Kidney (tissue), 14 donors: ENCODE results near the gene PHACTR1. TPM values are rescaled to one million over a fixed set of nuclear protein-coding genes. Genes with fewer than 3 reads are reported as not detected.

Experiments used
- DNase-seq, 5 donors: peaks; one replicate each; pipeline ENCODE4 v3.0.0-alpha.2; 2013 to 2020
- FAIRE-seq: peaks from 2 replicates; lab custom pipeline; 2012; peaks lifted over from hg19 to GRCh38; lab: Jason Lieb, UNC
- H3K27ac ChIP-seq, 2 donors: one replicate each; pipeline ENCODE4 v1.7.0; 2013; ENCODE audit warnings: low read depth in 2 of 2, low read length in 2 of 2, inconsistent platforms in 1 of 2
- H3K27me3 ChIP-seq: one replicate; pipeline ENCODE4 v1.7.1; 2013; ENCODE audit warnings: low read length, inconsistent platforms; ENCODE audit not compliant: control insufficient read depth, insufficient read depth
- H3K36me3 ChIP-seq, 3 donors: one replicate each; pipeline versions ENCODE4 v1.7.0 to v1.7.1; 2013; ENCODE audit warnings: low read length in 3 of 3, control low read depth in 1 of 3, inconsistent platforms in 1 of 3; ENCODE audit not compliant: insufficient read depth in 3 of 3, control insufficient read depth in 2 of 3
- H3K4me1 ChIP-seq, 3 donors: one replicate each; pipeline versions ENCODE4 v1.7.0 to v1.7.1; 2013; ENCODE audit warnings: low read length in 3 of 3, inconsistent platforms in 1 of 3, low read depth in 1 of 3; ENCODE audit not compliant: control insufficient read depth in 2 of 3, insufficient read depth in 2 of 3
- H3K4me3 ChIP-seq, 3 donors: one replicate each; pipeline versions ENCODE4 v1.7.0 to v1.8.1; 2013; ENCODE audit warnings: low read length in 3 of 3, control low read depth in 1 of 3, inconsistent platforms in 1 of 3
- H3K9ac ChIP-seq, 3 donors: one replicate each; pipeline versions ENCODE4 v1.7.0 to v1.7.1; 2013; ENCODE audit warnings: low read length in 3 of 3, control low read depth in 1 of 3, inconsistent platforms in 1 of 3
- H3K9me3 ChIP-seq, 3 donors: one replicate each; pipeline versions ENCODE4 v1.7.0 to v1.7.1; 2013; ENCODE audit warnings: low read length in 3 of 3, control low read depth in 1 of 3, inconsistent platforms in 1 of 3; ENCODE audit not compliant: control insufficient read depth in 2 of 3, insufficient read depth in 1 of 3
- CTCF ChIP-seq: IDR thresholded peaks from 3 replicates; pipeline ENCODE4 v1.5.1; 2012; ENCODE audit warnings: mild to moderate bottlenecking, moderate library complexity, borderline replicate concordance; ENCODE audit not compliant: insufficient read depth; ENCODE audit errors: extremely low read depth
- intact Hi-C: fragments of 100-400 bp; cut with DNase I; formaldehyde crosslinking; loops from one replicate; pipeline ENCODE4 v1.11.1; 2022
- polyA plus RNA-seq: library from polyadenylated mRNA; stranded (reverse); fragments of 350-450 nt; fragmentation: Illumina TruSeq; extraction: RNeasy Lipid Tissue Mini Kit (QIAGEN cat#74804); gene quantifications from one replicate; pipeline ENCODE4 v1.2.3, GENCODE V29; 2014; ENCODE audit warnings: low read depth, low replicate concordance; ENCODE audit not compliant: insufficient read depth
- total RNA-seq: library from RNA; stranded (reverse); fragmentation: NEBNext Ultra II Directional; extraction: Animal tissue kit (Norgen Biotek cat#: 25700); gene quantifications from one replicate; pipeline ENCODE4 v1.2.1, GENCODE V29; 2021
- donor health status: control.
- donor health status: control.
- donor health status: control.
- donor health status: control.
- donor health status: control.
- donor health status: DM: yes; HTN: yes; CAD: no.
- donor health status: Normal renal cell carcinoma (clear cell type).

The PHACTR1 gene
- total and polyA plus RNA-seq, 2 donors from 2014 or later = 3.3 to 33.6 TPM

- Histone ChIP-seq H3K9me3 (peaks cover 0 to 5% (median 3%) of the 10 kb centered on the region in 3 donors), H3K4me3 (no peak overlapping the region), H3K4me1 (peaks cover 0 to 7% (median 2%) of the 10 kb centered on the region in 3 donors), H3K9ac (no peak overlapping the region), H3K36me3 (peaks cover 0 to 9% (median 3%) of the 10 kb centered on the region in 3 donors), H3K27ac (no peak overlapping the region), H3K27me3 (no peaks in the 10 kb centered on the region)
- no peak for DNase-seq
- intact Hi-C loops = no loop called here
- FAIRE-seq = no peak
- TF ChIP-seq CTCF = no peak
These were observed 571.9 kb downstream of the PHACTR1 start for GRCh38 chr6:13288481-13288880.

GRCh38 chr6:13288969-13289391 is 572.4 kb downstream of the PHACTR1 start:
- TF ChIP-seq CTCF = no peak
- peaks cover 0 to 7% (median 2%) of the 10 kb centered on the region in 3 donors for H3K4me1 ChIP-seq
- no peak overlapping the region for H3K9ac ChIP-seq
- H3K27me3 ChIP-seq = no peaks in the 10 kb centered on the region
- DNase-seq = no peak
- peak overlapping the region; percentile 55 to 67 for H3K27ac ChIP-seq
- intact Hi-C loops = no loop called here
- peaks cover 0 to 5% (median 3%) of the 10 kb centered on the region in 3 donors for H3K9me3 ChIP-seq
- no peak overlapping the region for H3K4me3 ChIP-seq
- peaks cover under 1 to 12% (median 3%) of the 10 kb centered on the region in 3 donors for H3K36me3 ChIP-seq
- FAIRE-seq = no peak

DNA sequence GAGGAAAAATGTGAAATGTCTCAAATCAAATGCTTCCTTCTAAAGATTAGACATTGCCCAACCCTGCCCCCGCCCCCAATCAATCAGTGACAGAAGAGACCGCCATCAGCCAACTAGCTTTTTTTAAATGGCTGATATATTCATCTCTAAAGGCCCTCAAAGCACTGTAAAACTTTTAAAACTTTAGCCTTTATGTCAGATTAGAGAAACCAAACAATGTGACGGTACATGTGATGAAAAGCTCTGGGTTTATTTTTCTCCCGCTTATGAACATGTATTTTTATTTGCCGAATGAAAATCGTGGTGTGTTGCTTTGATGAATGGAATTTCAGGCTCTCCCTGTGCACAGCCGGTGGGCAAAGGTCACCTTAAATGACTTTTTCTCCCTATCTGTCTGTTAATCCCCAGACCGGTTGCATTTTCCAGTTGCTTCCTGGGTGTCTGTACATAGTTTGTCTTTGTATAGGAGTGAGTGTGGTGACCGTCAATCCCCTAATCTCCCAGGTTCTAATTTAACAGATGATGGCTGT is 573.3 kb downstream of the PHACTR1 start:
- H3K9ac ChIP-seq = no peak overlapping the region
- intact Hi-C loops = no loop called here
- H3K36me3 ChIP-seq = peaks cover 3 to 21% (median 8%) of the 10 kb centered on the region in 3 donors
- DNase-seq (peak in 2 of 5 donors; percentile 37 to 68), FAIRE-seq (no peak)
- H3K9me3 ChIP-seq = peaks cover 0 to 5% (median 3%) of the 10 kb centered on the region in 3 donors
- H3K27me3 ChIP-seq = no peaks in the 10 kb centered on the region
- H3K4me1 ChIP-seq = peaks cover 0 to 7% (median 4%) of the 10 kb centered on the region in 3 donors
- H3K4me3 ChIP-seq = peak overlapping the region in 1 of 3 donors; percentile 3
- H3K27ac ChIP-seq = no peak overlapping the region
- no peak for TF ChIP-seq CTCF
